DND-41 (cell line): ENCODE results near the gene MPL.

Source experiments
- CTCF ChIP-seq: IDR thresholded peaks from 2 replicates; pipeline ENCODE4 v1.5.1; 2012; ENCODE audit warnings: borderline replicate concordance, low read length, moderate library complexity, mild to moderate bottlenecking; ENCODE audit not compliant: poor library complexity, severe bottlenecking; ENCODE audit errors: extremely low read depth
- EZH2 ChIP-seq: IDR thresholded peaks from 3 replicates; pipeline ENCODE4 v1.6.1; 2012; ENCODE audit warnings: borderline replicate concordance, low read depth, mild to moderate bottlenecking, moderate library complexity, low read length, inconsistent platforms; ENCODE audit not compliant: severe bottlenecking

- TF ChIP-seq CTCF: no peak
- TF ChIP-seq EZH2: no peak
Measured at GRCh38 chr1:43368646-43369020, 31.0 kb downstream of the MPL start.
